Esophagus (tissue), 2 donors: ENCODE measurements around the gene ZNF526. TPM values are rescaled to one million over a fixed set of nuclear protein-coding genes. Genes with fewer than 3 reads are reported as not detected.

Source experiments
- H3K27ac ChIP-seq, 2 donors: one replicate each; pipeline ENCODE4 v1.5.1; 2013; ENCODE audit warnings: low read depth in 2 of 2, mild to moderate bottlenecking in 2 of 2, inconsistent platforms in 1 of 2, low read length in 1 of 2, moderate library complexity in 1 of 2
- H3K27me3 ChIP-seq, 2 donors: one replicate each; pipeline ENCODE4 v1.6.1; 2013; ENCODE audit warnings: low read length in 2 of 2, control low read depth in 1 of 2, mild to moderate bottlenecking in 1 of 2; ENCODE audit not compliant: insufficient read depth in 2 of 2, control insufficient read depth in 1 of 2
- H3K36me3 ChIP-seq, 2 donors: one replicate each; pipeline ENCODE4 v1.6.1; 2013; ENCODE audit warnings: low read length in 1 of 2; ENCODE audit not compliant: control insufficient read depth in 2 of 2, insufficient read depth in 2 of 2
- H3K4me1 ChIP-seq, 2 donors: one replicate each; pipeline ENCODE4 v1.6.1; 2013; ENCODE audit warnings: low read length in 1 of 2; ENCODE audit not compliant: control insufficient read depth in 2 of 2, insufficient read depth in 2 of 2
- H3K4me3 ChIP-seq, 2 donors: one replicate each; pipeline ENCODE4 v1.5.1; 2013; ENCODE audit warnings: low read length in 2 of 2, mild to moderate bottlenecking in 2 of 2, low read depth in 1 of 2, moderate library complexity in 1 of 2
- H3K9me3 ChIP-seq, 2 donors: one replicate each; pipeline ENCODE4 v1.6.1; 2013; ENCODE audit warnings: mild to moderate bottlenecking in 2 of 2, low read depth in 1 of 2, low read length in 1 of 2, moderate library complexity in 1 of 2; ENCODE audit not compliant: control insufficient read depth in 2 of 2, insufficient read depth in 1 of 2
- WGBS, 2 donors: extraction: QIAGEN DNeasy Blood & Tissue Kit; methylation state at CpG; one replicate each; pipeline ENCODE4 v1.1.7; 2013; 5-methylcytosine and 5-hydroxymethylcytosine counted together
- polyA plus RNA-seq, 2 donors: library from polyadenylated mRNA; stranded (reverse); fragments of 200-250 nt; gene quantifications; one replicate each; pipeline ENCODE4 v1.2.3, GENCODE V29; 2013
- donor health status: healthy with polysubstance abuse.
- donor health status: Bipolar disorder and iron deficiency.

Gene ZNF526
- polyA plus RNA-seq, 2 donors = 2.3 to 3.6 TPM

GRCh38 chr19:42193294-42193693 lies 26.8 kb upstream of the ZNF526 start:
- peaks cover 3 to 11% of the 10 kb centered on the region in 2 donors for H3K4me1 ChIP-seq
- H3K27me3 ChIP-seq = no peaks in the 10 kb centered on the region
- H3K4me3 ChIP-seq = no peak overlapping the region
- 45 to 52% methylated on average over 1 of the region's 1 CpG for whole genome bisulfite sequencing, 2 donors
- H3K36me3 ChIP-seq = peaks cover 0 to 5% of the 10 kb centered on the region in 2 donors
- peak overlapping the region in 1 of 2 donors; percentile 67 for H3K27ac ChIP-seq
- H3K9me3 ChIP-seq = no peaks in the 10 kb centered on the region

GRCh38 chr19:42193706-42194105 lies 26.4 kb upstream of the ZNF526 start:
- H3K9me3 ChIP-seq = no peaks in the 10 kb centered on the region
- H3K36me3 ChIP-seq = peaks cover 2 to 7% of the 10 kb centered on the region in 2 donors
- H3K27ac ChIP-seq = no peak overlapping the region
- WGBS, 2 donors = 56 to 66% methylated on average over 3 of the region's 3 CpGs
- no peaks in the 10 kb centered on the region for H3K27me3 ChIP-seq
- no peak overlapping the region for H3K4me3 ChIP-seq
- H3K4me1 ChIP-seq = peaks cover 3 to 13% of the 10 kb centered on the region in 2 donors

DNA sequence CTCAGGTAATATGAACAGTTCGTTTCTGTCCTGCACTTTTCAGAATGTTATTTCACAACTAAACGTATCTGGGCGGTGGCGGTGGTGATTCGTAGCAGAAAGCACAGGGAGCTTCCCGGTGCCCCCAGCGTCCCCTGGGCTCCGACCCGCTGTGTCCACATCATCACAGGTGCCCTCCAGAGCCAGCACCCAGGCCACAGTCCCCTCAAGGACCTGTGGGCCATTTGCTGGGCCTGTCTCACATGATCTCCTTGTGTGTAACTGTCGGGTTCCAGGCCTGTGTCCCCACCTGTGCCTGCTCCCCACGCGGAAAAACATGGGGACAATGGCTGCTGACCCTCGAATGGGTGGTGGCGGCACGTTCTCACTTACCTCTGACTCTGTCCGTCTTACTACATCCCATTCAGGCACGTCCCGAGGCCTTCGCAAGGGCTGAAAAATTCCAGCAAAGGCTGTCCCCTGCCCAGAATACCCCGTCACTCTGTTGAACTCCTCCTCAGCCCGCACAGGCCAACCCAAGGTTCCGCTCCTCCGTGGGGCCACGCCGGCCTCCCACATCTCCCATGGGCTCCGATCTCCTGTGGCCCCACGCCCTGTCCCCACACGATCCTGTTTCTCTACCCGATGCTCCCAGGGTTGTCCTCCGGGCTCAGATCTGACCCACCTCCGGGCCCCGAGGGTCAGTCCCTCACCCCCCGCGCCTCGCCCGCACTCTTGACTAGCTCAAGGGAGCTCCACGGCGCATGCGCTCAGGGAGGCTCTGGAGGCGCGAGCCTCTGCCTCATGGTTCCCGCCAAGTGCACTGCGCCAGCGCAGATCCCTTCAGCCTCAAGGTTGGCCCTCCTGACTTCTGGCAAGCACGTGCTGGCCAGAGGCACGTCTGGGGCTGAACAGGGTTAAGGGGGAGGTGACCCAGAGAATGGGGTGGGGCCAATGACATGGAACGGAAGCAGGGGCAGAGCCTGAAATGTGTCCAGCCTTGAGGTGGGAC lies 23.8 kb upstream of the ZNF526 start:
- H3K36me3 ChIP-seq = peaks cover 6 to 21% of the 10 kb centered on the region in 2 donors
- no peaks in the 10 kb centered on the region for H3K27me3 ChIP-seq
- no peak overlapping the region for H3K4me3 ChIP-seq
- H3K27ac ChIP-seq = no peak overlapping the region
- WGBS, 2 donors = 90 to 91% methylated on average over 47 of the region's 47 CpGs
- H3K4me1 ChIP-seq = peaks cover 8 to 32% of the 10 kb centered on the region in 2 donors
- H3K9me3 ChIP-seq = no peaks in the 10 kb centered on the region

GRCh38 chr19:42197375-42197817 lies 22.7 kb upstream of the ZNF526 start:
- no peaks in the 10 kb centered on the region for H3K9me3 ChIP-seq
- peaks cover 6 to 32% of the 10 kb centered on the region in 2 donors for H3K4me1 ChIP-seq
- no peaks in the 10 kb centered on the region for H3K27me3 ChIP-seq
- peaks cover 6 to 27% of the 10 kb centered on the region in 2 donors for H3K36me3 ChIP-seq
- peak overlapping the region in 1 of 2 donors; percentile 45 for H3K27ac ChIP-seq
- 39 to 41% methylated on average over 5 of the region's 5 CpGs for WGBS, 2 donors
- no peak overlapping the region for H3K4me3 ChIP-seq

- WGBS, 2 donors = 44 to 57% methylated on average over 7 of the region's 7 CpGs
- Histone ChIP-seq H3K9me3 (no peaks in the 10 kb centered on the region), H3K27me3 (no peaks in the 10 kb centered on the region), H3K4me3 (peak overlapping the region in 1 of 2 donors; percentile 23), H3K27ac (peak overlapping the region; percentile 74 to 83), H3K36me3 (peaks cover 6 to 34% of the 10 kb centered on the region in 2 donors), H3K4me1 (peaks cover 6 to 32% of the 10 kb centered on the region in 2 donors)
Observed at GRCh38 chr19:42198676-42199439, 21.3 kb upstream of the ZNF526 start.

- no peaks in the 10 kb centered on the region for H3K27me3 ChIP-seq
- peaks cover 6 to 32% of the 10 kb centered on the region in 2 donors for H3K4me1 ChIP-seq
- peaks cover 7 to 38% of the 10 kb centered on the region in 2 donors for H3K36me3 ChIP-seq
- no peaks in the 10 kb centered on the region for H3K9me3 ChIP-seq
- 47 to 59% methylated on average over 32 of the region's 32 CpGs for WGBS, 2 donors
- H3K27ac ChIP-seq = peak overlapping the region; percentile 74 to 83
- H3K4me3 ChIP-seq = peak overlapping the region in 1 of 2 donors; percentile 23
Observed at GRCh38 chr19:42199440-42200115, 20.5 kb upstream of the ZNF526 start.

DNA sequence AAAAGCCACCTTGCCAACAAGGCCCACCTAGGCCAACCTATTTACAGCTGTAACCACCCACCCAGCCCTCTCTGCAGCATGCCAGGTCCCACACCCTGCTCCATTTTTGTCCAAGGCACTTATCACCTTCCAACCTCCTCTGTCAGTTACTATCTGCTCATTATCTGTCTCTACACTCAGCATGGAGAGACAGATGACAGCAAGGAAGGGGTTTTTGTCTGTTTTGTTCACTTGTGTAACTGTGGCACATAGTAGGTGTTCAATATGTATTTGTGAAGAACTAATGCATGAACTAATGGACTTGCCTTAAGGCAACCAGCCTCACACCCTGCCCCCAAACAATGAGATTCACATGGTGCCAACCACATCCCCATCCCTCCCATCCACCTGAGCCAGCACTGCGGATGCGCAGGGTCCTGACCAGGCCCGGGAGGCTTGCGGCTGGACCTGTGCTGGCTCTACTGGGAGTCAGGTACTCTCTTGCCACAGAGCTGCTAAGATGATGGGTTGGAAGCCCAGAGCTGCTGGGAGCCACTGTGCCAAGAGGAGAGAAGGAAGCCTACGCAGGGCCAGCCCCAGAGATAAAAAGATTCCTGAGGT lies 19.9 kb upstream of the ZNF526 start:
- H3K27me3 ChIP-seq = no peaks in the 10 kb centered on the region
- H3K4me3 ChIP-seq = no peak overlapping the region
- peak overlapping the region; percentile 74 to 83 for H3K27ac ChIP-seq
- 83 to 91% methylated on average over 5 of the region's 5 CpGs for WGBS, 2 donors
- H3K9me3 ChIP-seq = no peaks in the 10 kb centered on the region
- H3K4me1 ChIP-seq = peaks cover 6 to 32% of the 10 kb centered on the region in 2 donors
- H3K36me3 ChIP-seq = peaks cover 12 to 38% of the 10 kb centered on the region in 2 donors

GRCh38 chr19:42201489-42202289 lies 18.4 kb upstream of the ZNF526 start:
- Histone ChIP-seq H3K36me3 (peaks cover 17 to 43% of the 10 kb centered on the region in 2 donors), H3K27ac (peak overlapping the region; percentile 58 to 59), H3K9me3 (no peaks in the 10 kb centered on the region), H3K4me3 (no peak overlapping the region), H3K27me3 (no peaks in the 10 kb centered on the region), H3K4me1 (peaks cover 6 to 37% of the 10 kb centered on the region in 2 donors)
- WGBS, 2 donors = 62 to 66% methylated on average over 6 of the region's 6 CpGs
